ENCODE measurements around the gene CCDC24.
A peak's percentile ranks its signal among the peaks of the same experiment; 100 is the strongest.

The CCDC24 gene

DNA sequence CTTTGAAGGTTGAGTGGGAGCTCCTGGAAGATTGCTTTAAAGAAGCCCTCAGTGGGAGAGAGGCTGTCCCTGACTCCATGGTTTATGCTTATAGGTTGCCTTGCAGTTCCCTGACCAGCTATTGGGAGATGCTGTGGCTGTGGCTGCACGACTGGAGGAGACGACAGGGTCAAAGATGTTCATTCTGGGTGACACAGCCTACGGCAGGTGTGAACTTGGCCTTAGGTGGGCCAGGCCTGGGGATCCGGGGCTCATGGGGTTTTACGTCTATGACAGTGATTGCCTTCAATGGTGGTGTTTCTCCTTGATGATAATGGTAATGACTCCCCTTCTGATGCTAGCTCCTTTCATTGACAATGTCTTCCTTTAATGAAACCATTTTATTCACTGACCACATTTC is 20.9 kb upstream of the CCDC24 start:
- no peak for DNase-seq (ENCODE audit: low read depth, low spot score)
- in situ Hi-C loops (cut with HindIII; ENCODE audit: low sequenced_read_pairs): no loop called here
- TF ChIP-seq, protein P1, sequence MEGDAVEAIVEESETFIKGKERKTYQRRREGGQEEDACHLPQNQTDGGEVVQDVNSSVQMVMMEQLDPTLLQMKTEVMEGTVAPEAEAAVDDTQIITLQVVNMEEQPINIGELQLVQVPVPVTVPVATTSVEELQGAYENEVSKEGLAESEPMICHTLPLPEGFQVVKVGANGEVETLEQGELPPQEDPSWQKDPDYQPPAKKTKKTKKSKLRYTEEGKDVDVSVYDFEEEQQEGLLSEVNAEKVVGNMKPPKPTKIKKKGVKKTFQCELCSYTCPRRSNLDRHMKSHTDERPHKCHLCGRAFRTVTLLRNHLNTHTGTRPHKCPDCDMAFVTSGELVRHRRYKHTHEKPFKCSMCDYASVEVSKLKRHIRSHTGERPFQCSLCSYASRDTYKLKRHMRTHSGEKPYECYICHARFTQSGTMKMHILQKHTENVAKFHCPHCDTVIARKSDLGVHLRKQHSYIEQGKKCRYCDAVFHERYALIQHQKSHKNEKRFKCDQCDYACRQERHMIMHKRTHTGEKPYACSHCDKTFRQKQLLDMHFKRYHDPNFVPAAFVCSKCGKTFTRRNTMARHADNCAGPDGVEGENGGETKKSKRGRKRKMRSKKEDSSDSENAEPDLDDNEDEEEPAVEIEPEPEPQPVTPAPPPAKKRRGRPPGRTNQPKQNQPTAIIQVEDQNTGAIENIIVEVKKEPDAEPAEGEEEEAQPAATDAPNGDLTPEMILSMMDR (IDR thresholded peaks at IDR 0.05; ENCODE audit: low read depth, low read length): no peak
- H3K4me3 ChIP-seq (ENCODE audit: low read depth, low read length): peak overlapping the region; percentile 85

DNA sequence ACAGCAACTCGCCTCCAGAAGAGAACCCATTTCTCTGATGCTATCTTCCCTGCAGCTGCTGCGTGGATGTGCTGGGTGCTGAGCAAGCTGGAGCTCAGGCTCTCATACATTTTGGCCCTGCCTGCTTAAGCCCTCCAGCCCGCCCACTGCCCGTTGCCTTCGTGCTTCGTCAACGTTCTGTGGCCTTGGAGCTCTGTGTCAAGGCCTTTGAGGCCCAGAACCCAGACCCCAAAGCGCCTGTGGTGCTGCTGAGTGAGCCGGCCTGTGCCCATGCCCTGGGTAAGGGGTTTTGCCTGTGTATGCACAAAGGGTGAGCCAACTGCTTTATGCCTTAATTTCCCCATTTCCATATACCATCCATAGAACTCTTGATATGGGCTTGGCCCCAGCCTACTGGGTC is 20.5 kb upstream of the CCDC24 start:
- H3K4me3 ChIP-seq (ENCODE audit: low read depth, low read length): peak overlapping the region; percentile 85
- DNase-seq (ENCODE audit: low read depth, low spot score): no peak
- in situ Hi-C loops (cut with HindIII; ENCODE audit: low sequenced_read_pairs): no loop called here

DNA sequence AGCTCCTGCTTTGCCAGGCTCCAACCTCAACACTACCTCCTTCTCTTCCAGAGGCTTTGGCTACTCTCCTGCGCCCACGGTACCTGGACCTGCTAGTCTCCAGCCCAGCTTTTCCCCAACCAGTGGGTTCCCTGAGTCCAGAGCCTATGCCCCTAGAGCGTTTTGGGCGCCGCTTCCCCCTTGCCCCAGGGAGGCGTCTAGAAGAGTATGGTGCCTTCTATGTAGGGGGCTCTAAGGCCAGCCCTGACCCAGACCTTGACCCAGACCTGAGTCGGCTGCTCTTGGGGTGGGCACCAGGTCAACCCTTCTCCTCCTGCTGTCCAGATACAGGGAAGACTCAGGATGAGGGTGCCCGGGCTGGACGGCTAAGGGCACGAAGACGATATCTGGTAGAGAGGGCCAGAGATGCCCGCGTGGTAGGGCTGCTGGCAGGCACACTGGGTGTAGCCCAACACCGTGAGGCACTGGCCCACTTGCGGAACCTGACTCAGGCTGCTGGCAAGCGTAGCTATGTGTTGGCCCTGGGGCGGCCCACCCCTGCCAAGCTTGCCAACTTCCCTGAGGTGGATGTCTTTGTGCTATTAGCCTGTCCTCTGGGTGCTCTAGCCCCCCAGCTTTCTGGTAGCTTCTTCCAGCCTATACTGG is 19.9 kb upstream of the CCDC24 start:
- TF ChIP-seq, protein P1 (IDR thresholded peaks at IDR 0.05; ENCODE audit: low read depth, low read length): no peak
- in situ Hi-C loops (cut with HindIII; ENCODE audit: low sequenced_read_pairs): no loop called here
- no peak overlapping the region for H3K4me3 ChIP-seq (ENCODE audit: low read depth, low read length)
- no peak for DNase-seq (ENCODE audit: low read depth, low spot score)

More for the DNA sequence above, 20.5 kb upstream of the CCDC24 start:
- TF ChIP-seq, protein P1 (IDR thresholded peaks at IDR 0.05; ENCODE audit: low read depth, low read length): no peak

DNA sequence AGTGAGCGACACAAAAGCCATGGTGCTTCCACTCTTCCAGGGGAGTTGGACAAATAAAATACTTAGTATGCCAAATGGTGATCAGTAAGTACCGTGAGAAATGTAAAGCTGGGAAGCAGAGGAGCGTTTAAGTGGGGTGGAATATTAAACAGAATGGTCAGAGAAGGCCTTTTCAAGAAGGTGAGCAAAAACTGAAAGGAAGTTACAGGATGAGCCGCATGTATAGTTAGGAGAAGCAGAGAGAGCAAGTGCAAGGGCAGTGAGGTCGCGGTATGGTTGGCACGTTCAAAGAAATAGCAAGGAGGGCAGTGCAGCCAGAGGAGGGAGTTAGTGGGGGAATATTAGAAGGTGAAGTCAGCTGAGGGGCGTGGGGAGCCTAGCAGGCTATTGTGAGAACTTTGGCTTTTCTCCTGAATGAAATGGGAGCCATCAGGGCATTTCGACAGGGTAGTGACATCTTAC is 17.4 kb upstream of the CCDC24 start:
- in situ Hi-C loops (cut with HindIII; ENCODE audit: low sequenced_read_pairs): no loop called here
- no peak for DNase-seq (ENCODE audit: low read depth, low spot score)
- TF ChIP-seq, protein P1 (IDR thresholded peaks at IDR 0.05; ENCODE audit: low read depth, low read length): no peak
- peak overlapping the region; percentile 84 for H3K4me3 ChIP-seq (ENCODE audit: low read depth, low read length)

DNA sequence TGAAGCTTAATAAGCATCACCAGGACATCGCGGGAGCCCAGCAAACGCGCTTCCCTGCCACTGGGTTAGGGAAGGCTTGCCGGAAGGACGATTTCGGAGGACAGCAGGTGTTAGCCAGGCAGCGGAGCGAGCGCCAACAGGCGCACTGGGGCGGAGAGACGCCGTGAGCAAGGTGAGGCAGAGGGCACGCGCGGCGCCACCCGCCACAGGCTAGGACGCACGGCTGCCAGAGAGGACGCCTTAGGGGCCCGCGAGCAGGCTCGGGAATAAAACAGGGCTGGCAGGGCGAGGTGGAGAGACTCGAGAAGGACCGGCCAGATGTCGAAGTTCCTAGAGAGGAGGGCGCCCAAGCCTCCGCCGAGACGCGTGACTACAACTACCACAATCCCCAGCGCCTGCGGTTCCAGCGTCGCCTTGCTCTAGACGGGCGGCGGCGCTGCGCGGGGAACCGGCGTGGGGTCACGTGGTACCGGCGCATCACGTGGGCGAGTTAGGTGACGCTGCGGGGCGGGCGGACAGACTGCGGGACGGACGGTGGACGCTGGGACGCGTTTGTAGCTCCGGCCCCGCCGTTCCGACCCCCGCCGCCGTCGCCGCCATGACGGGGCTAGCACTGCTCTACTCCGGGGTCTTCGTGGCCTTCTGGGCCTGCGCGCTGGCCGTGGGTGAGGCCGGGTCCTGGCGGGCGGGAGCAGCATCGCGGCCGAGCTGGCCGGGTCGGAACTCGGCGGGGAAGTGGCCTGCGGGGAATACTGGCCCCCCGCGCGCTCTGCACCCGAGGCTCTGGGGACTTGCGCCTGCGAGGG is 16.8 kb upstream of the CCDC24 start, which contains the start of gene ATP6V0B:
Gene ATP6V0B (plus strand): TSS at position 518 of the 806 bp plus-strand sequence. CDS start 81 bp downstream, at position 599.
- H3K4me3 ChIP-seq (ENCODE audit: low read depth, low read length): peak within 1 kb of the TSS; percentile 84
- in situ Hi-C loops (cut with HindIII; ENCODE audit: low sequenced_read_pairs): no loop called here
- peak; percentile 93 for DNase-seq (ENCODE audit: low read depth, low spot score)
- TF ChIP-seq, protein P1 (IDR thresholded peaks at IDR 0.05; ENCODE audit: low read depth, low read length): peak; percentile 11

DNA sequence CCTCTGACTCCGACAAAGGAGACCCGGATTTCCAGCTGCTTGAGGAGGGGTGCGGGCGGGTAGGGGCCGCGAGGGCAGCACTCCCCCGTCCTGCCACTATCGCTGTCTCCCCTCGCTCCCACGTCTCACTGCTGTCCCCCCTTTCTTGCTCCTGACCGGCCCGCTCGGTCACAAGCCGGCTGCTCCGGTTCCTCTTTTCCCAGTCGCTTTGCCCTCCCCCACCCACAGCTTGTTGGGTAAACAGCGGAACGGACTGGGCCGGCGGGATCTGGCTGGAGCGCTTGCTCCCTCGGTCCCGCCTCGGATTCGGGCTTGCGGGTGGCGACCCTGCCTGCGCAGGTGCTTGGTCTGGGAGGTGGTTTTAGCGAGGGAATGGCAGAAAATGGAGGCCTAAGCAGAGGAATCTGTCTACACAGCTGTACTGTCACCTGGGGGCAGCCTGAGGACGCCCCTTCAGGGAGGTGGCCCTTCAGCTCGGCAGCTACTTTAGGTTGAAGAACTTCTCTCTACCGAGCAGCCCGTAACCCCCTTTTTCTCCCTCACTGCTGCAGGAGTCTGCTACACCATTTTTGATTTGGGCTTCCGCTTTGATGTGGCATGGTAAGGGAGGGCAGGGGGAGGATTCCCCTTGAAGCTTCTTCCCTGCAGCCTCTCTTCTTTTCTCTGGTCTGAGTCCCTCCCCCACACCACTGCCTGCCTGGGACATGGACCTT is 16.0 kb upstream of the CCDC24 start:
- TF ChIP-seq, protein P1 (IDR thresholded peaks at IDR 0.05; ENCODE audit: low read depth, low read length): no peak
- in situ Hi-C loops (cut with HindIII; ENCODE audit: low sequenced_read_pairs): no loop called here
- DNase-seq (ENCODE audit: low read depth, low spot score): no peak
- peak overlapping the region; percentile 84 for H3K4me3 ChIP-seq (ENCODE audit: low read depth, low read length)
